Kasumi-1 (cell line): ENCODE data around the gene AP4B1.
"Not testable (repeated sequence)": the region's sequence is repeated elsewhere in the genome, so short reads cannot be mapped to it uniquely, and the experiment has no call there.

Source experiments
- DNase-seq, 2 experiments: peaks; one replicate each; lab custom pipeline; 2025; lab: John Stamatoyannopoulos, UW

Gene AP4B1

GRCh38 chr1:113857776-113858175 lies 46.8 kb downstream of the AP4B1 start:
- DNase-seq = peak; percentile 32 to 58

- no peak for DNase-seq
Measured at GRCh38 chr1:113856401-113856790, 48.2 kb downstream of the AP4B1 start.

GRCh38 chr1:113855630-113856400 lies 48.8 kb downstream of the AP4B1 start:
- DNase-seq = no peak

GRCh38 chr1:113854234-113854633 lies 50.4 kb downstream of the AP4B1 start:
- DNase-seq = no peak

GRCh38 chr1:113852694-113853093 lies 51.9 kb downstream of the AP4B1 start:
- not testable (repeated sequence) for DNase-seq

GRCh38 chr1:113850127-113850796 lies 54.3 kb downstream of the AP4B1 start:
- DNase-seq = no peak

- DNase-seq = no peak
Measured at GRCh38 chr1:113849072-113849471, 55.5 kb downstream of the AP4B1 start.

GRCh38 chr1:113846391-113847035 lies 58.1 kb downstream of the AP4B1 start:
- peak; percentile 15 to 35 for DNase-seq
